Measurements from ENCODE around the gene PARP2. TPM values are rescaled to one million over a fixed set of nuclear protein-coding genes. Genes with fewer than 3 reads are reported as not detected.

Gene PARP2
- total and polyA plus RNA-seq, 2 experiments from 2014 or later, result 27.0 to 61.1 TPM

GRCh38 chr14:20306079-20306423 lies 37.4 kb upstream of the PARP2 start:
- no peak for TF ChIP-seq CTCF (IDR thresholded peaks at IDR 0.05; ENCODE audit: low read depth, low read length)
- H3K27me3 ChIP-seq, result no peaks in the 10 kb centered on the region
- H3K4me1 ChIP-seq (ENCODE audit: low read depth), result peaks cover 6% of the 10 kb centered on the region
- peaks cover under 1% of the 10 kb centered on the region for H3K36me3 ChIP-seq
- no peak overlapping the region for H3K27ac ChIP-seq
- no peak for DNase-seq (ENCODE audit: low read depth in 1 of 2, low spot score in 1 of 2)
- H3K4me3 ChIP-seq, result peak overlapping the region; percentile 52
- no peaks in the 10 kb centered on the region for H3K9me3 ChIP-seq (ENCODE audit: low read depth)

GRCh38 chr14:20314026-20314425 lies 29.4 kb upstream of the PARP2 start:
- no peaks in the 10 kb centered on the region for H3K9me3 ChIP-seq (ENCODE audit: low read depth)
- peaks cover 63% of the 10 kb centered on the region for H3K36me3 ChIP-seq
- no peak overlapping the region for H3K27ac ChIP-seq
- no peak overlapping the region for H3K4me3 ChIP-seq
- H3K27me3 ChIP-seq, result no peaks in the 10 kb centered on the region
- TF ChIP-seq CTCF (IDR thresholded peaks at IDR 0.05; ENCODE audit: low read depth, low read length), result no peak
- no peak for DNase-seq (ENCODE audit: low read depth in 1 of 2, low spot score in 1 of 2)
- no peaks in the 10 kb centered on the region for H3K4me1 ChIP-seq (ENCODE audit: low read depth)

GRCh38 chr14:20317720-20318119 lies 25.7 kb upstream of the PARP2 start:
- peaks cover 79% of the 10 kb centered on the region for H3K36me3 ChIP-seq
- no peak for DNase-seq (ENCODE audit: low read depth in 1 of 2, low spot score in 1 of 2)
- no peaks in the 10 kb centered on the region for H3K9me3 ChIP-seq (ENCODE audit: low read depth)
- TF ChIP-seq CTCF (IDR thresholded peaks at IDR 0.05; ENCODE audit: low read depth, low read length), result no peak
- no peak overlapping the region for H3K27ac ChIP-seq
- no peaks in the 10 kb centered on the region for H3K4me1 ChIP-seq (ENCODE audit: low read depth)
- H3K27me3 ChIP-seq, result no peaks in the 10 kb centered on the region
- no peak overlapping the region for H3K4me3 ChIP-seq

GRCh38 chr14:20327005-20327869 lies 16.2 kb upstream of the PARP2 start:
- H3K9me3 ChIP-seq (ENCODE audit: low read depth), result no peaks in the 10 kb centered on the region
- peaks cover 34% of the 10 kb centered on the region for H3K36me3 ChIP-seq
- peak; percentile 66 for TF ChIP-seq CTCF (IDR thresholded peaks at IDR 0.05; ENCODE audit: low read depth, low read length)
- peak; percentile 64 to 77 for DNase-seq (ENCODE audit: low read depth in 1 of 2, low spot score in 1 of 2)
- no peak overlapping the region for H3K4me3 ChIP-seq
- no peaks in the 10 kb centered on the region for H3K27me3 ChIP-seq
- H3K4me1 ChIP-seq (ENCODE audit: low read depth), result peaks cover 8% of the 10 kb centered on the region
- H3K27ac ChIP-seq, result peak overlapping the region; percentile 22

GRCh38 chr14:20328705-20329104 lies 14.7 kb upstream of the PARP2 start:
- no peaks in the 10 kb centered on the region for H3K9me3 ChIP-seq (ENCODE audit: low read depth)
- H3K4me3 ChIP-seq, result no peak overlapping the region
- H3K4me1 ChIP-seq (ENCODE audit: low read depth), result peaks cover 8% of the 10 kb centered on the region
- H3K36me3 ChIP-seq, result peaks cover 28% of the 10 kb centered on the region
- no peak for DNase-seq (ENCODE audit: low read depth in 1 of 2, low spot score in 1 of 2)
- H3K27ac ChIP-seq, result peak overlapping the region; percentile 65
- H3K27me3 ChIP-seq, result no peaks in the 10 kb centered on the region
- TF ChIP-seq CTCF (IDR thresholded peaks at IDR 0.05; ENCODE audit: low read depth, low read length), result no peak

Measured in cardiac muscle cell (in vitro differentiated cells and primary cell).